T47D (cell line): Measurements from ENCODE around the gene SPATA13.

Source experiments
- DNase-seq, 2 experiments: peaks; one replicate each; pipeline versions ENCODE4 v3.0.0 to v3.0.0-alpha.2; 2011 to 2012; ENCODE audit warnings: low read depth in 1 of 2, low spot score in 1 of 2
- JUND ChIP-seq: IDR thresholded peaks from 2 replicates; pipeline ENCODE4 v1.6.1; 2012; ENCODE audit warnings: low read depth
- in situ Hi-C: cut with HindIII; loops from 2 replicates; pipeline ENCODE4 v1.10.0; 2016; ENCODE audit warnings: low sequenced_read_pairs, low pct_unique_long_range_greater_than_20kb

The SPATA13 gene

GRCh38 chr13:24271601-24272451 is 111.3 kb downstream of the SPATA13 start:
- no peak for DNase-seq

GRCh38 chr13:24272452-24273161 is 112.1 kb downstream of the SPATA13 start:
- no peak for DNase-seq
- TF ChIP-seq JUND, result no peak
- in situ Hi-C loops, result no loop called here

More at GRCh38 chr13:24271601-24272451, 111.3 kb downstream of the SPATA13 start:
- in situ Hi-C loops, result no loop called here
- no peak for TF ChIP-seq JUND

DNA sequence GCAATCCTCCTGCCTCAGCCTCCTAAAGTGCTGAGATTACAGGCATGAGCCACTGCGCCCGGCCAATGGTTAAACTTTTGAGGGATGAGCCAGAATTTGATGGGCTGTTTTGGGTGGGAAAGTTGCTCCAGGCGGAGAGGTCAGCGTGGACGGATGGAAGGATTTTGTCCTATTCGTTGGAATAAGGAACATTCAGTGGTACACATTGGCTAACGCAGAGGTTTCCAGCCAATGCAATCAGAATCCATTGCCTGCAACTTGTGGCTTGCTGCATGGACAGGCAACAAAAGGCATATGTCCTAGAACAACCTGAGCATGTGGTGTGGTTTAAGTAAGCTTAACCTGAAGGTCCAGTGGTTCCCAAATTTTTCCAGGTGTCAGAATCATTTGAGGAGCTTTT is 113.4 kb downstream of the SPATA13 start:
- no peak for TF ChIP-seq JUND
- in situ Hi-C loops, result no loop called here
- no peak for DNase-seq

- DNase-seq, result no peak
- in situ Hi-C loops, result no loop called here
- no peak for TF ChIP-seq JUND
These were observed 114.0 kb downstream of the SPATA13 start for GRCh38 chr13:24274452-24275021.

- no peak for DNase-seq
- in situ Hi-C loops, result no loop called here
- no peak for TF ChIP-seq JUND
These were observed 114.5 kb downstream of the SPATA13 start for GRCh38 chr13:24275041-24275440.

DNA sequence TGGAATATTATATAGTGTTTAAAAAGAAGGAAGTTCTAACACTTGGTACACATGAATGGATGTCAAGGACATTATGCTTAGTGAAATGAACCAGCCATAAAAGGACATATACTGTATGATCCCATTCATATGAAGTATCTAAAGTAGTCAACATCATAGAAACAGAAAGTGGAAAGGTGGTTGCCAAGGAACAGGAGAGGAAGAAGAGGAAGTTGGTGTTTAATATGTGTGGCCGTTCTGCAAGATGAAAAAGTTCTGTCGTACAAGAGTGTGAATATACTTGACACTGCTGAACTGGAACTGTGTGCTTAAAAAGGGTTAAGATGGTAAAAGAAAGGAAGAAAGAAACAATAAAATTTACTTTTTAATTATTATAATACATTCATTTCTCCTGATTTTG is 115.8 kb downstream of the SPATA13 start:
- DNase-seq, result no peak
- TF ChIP-seq JUND, result no peak
- in situ Hi-C loops, result no loop called here

- in situ Hi-C loops, result no loop called here
- no peak for TF ChIP-seq JUND
- DNase-seq, result no peak
These were observed 116.3 kb downstream of the SPATA13 start for GRCh38 chr13:24276861-24277260.

GRCh38 chr13:24277761-24278160 is 117.2 kb downstream of the SPATA13 start:
- TF ChIP-seq JUND, result no peak
- no peak for DNase-seq
- in situ Hi-C loops, result no loop called here

DNA sequence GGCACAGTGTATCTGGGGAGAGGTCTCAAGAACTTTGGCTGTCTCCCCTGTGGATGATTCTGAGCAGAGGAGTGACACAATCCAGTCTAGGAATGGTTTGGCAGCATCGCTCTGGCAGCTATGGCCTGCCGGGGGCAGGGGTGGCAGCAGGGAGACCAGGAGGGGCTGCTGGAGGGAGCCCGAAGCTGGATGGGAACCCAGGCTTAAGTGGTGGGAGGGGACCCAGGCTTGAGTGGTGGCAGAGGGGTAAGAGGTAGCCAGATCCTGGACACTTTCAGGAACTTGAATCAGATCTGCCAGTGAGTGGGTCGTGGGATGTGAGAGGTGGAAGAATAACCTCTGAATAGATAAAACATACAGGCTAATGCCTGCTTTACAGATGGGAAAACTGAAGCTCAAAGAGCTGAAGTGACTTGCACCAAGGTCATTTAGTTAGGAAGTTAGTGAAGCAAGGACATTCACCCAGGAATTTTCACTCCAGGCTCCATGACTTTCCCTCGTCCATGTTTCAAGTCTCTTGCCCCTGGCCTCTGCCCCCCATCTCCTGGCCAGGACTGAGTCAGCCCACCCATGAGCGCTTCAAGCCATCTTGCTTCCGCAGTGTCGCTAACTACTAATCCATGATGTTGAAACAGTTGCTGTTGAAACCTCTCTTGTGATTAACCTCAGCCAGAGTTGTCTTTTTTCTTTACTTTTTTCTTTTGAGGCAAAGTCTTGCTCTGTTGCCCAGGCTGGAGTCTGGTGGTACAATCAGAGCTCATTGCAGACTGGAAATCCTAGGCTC is 119.0 kb downstream of the SPATA13 start:
- DNase-seq, result no peak
- no peak for TF ChIP-seq JUND
- in situ Hi-C loops, result no loop called here

- no peak for DNase-seq
- in situ Hi-C loops, result no loop called here
These were observed 120.2 kb downstream of the SPATA13 start for GRCh38 chr13:24280720-24281119.

DNA sequence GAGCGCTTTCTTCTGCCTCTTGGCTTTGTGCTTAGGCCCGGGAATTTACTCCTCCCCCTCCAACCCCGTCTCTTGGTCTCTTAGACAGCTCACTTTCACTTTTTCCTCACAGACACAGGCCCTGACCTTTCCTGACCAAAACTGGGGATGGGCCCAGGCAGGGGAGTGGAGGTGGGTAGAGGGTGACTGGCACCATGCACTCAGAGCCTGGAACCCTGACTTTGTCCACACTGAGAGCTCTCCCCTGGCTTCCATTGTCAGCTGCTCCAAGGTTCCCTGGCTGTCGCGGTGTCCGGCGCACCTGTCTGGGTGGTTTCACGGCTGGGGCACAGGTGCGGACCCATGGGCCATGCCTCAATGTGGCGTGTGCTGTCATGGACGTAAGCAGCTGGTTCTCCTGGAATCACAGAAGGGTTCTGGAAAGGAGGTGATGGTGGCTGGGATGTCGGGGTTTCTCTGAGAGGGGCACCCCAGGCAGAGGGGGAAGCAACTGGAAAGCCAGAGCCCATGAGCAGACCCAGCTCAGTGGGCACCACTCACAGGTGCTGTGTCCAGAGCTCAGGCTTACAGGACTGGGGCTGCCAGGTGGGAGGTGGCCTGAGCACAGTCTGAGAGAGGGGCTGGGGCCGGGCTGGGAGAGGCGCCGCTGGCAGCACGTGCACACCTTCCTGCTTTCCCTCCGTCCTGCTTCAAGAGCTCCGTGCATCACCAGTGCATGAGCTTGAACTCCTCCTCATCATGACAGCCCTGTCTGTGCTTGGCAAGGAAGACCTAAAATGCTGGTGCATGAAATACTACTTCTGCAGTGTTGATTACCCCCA is 120.9 kb downstream of the SPATA13 start:
- TF ChIP-seq JUND, result no peak
- in situ Hi-C loops, result no loop called here
- no peak for DNase-seq

More at GRCh38 chr13:24280720-24281119, 120.2 kb downstream of the SPATA13 start:
- TF ChIP-seq JUND, result no peak
